Measurements from ENCODE around the gene ADAM30.

ADAM30 gene

GRCh38 chr1:119906927-119907652 lies 10.8 kb upstream of the ADAM30 start:
- no peak for FAIRE-seq

- no peak for FAIRE-seq
Measured at GRCh38 chr1:119903443-119903835, 7.1 kb upstream of the ADAM30 start.

GRCh38 chr1:119902775-119903442 lies 6.6 kb upstream of the ADAM30 start:
- no peak for FAIRE-seq

GRCh38 chr1:119898981-119899720 lies 2.8 kb upstream of the ADAM30 start:
- FAIRE-seq = no peak

- no peak for FAIRE-seq
Measured at GRCh38 chr1:119898530-119898929, 2.2 kb upstream of the ADAM30 start.

- FAIRE-seq = no peak
Measured at GRCh38 chr1:119895102-119895501, 1.2 kb downstream of the ADAM30 start.

- no peak for FAIRE-seq
Measured at GRCh38 chr1:119893827-119894700, 2.3 kb downstream of the ADAM30 start.

- no peak for FAIRE-seq
Measured at GRCh38 chr1:119893238-119893791, 3.0 kb downstream of the ADAM30 start.

- no peak for FAIRE-seq
Measured at GRCh38 chr1:119891386-119891785, 4.9 kb downstream of the ADAM30 start.

- FAIRE-seq = no peak
Measured at GRCh38 chr1:119888476-119888875, 7.8 kb downstream of the ADAM30 start.

GRCh38 chr1:119887427-119887826 lies 8.9 kb downstream of the ADAM30 start:
- FAIRE-seq = no peak

GRCh38 chr1:119885903-119886783 lies 10.2 kb downstream of the ADAM30 start:
- no peak for FAIRE-seq

- no peak for FAIRE-seq
Measured at GRCh38 chr1:119884711-119885110, 11.6 kb downstream of the ADAM30 start.

- FAIRE-seq = no peak
Measured at GRCh38 chr1:119883826-119884225, 12.5 kb downstream of the ADAM30 start.

GRCh38 chr1:119882132-119883049 lies 13.9 kb downstream of the ADAM30 start:
- FAIRE-seq = no peak

- FAIRE-seq = no peak
Measured at GRCh38 chr1:119879510-119880434, 16.5 kb downstream of the ADAM30 start.

GRCh38 chr1:119878171-119878570 lies 18.1 kb downstream of the ADAM30 start:
- no peak for FAIRE-seq

GRCh38 chr1:119874186-119874585 lies 22.1 kb downstream of the ADAM30 start:
- FAIRE-seq = no peak

Data from A204.1 (cell line).